H1 (cell line): Measurements from ENCODE around the gene KRT222. TPM values are rescaled to one million over a fixed set of nuclear protein-coding genes. Genes with fewer than 3 reads are reported as not detected.

ENCODE experiments used
- CTCF ChIA-PET: fragments of 300-600 bp; sonication (Branson Sonifier 250); formaldehyde crosslinking; loops from one replicate; lab custom pipeline; 2021; ENCODE audit not compliant: partially characterized antibody; lab: Charles Lee
- POLR2A ChIA-PET: fragments of 300-600 bp; sonication (Branson Sonifier 250); formaldehyde crosslinking; loops from one replicate; lab custom pipeline; 2021; ENCODE audit warnings: inconsistent platforms; ENCODE audit not compliant: partially characterized antibody; lab: Charles Lee
- DNase-seq, 2 experiments: peaks; one replicate each; pipeline versions ENCODE4 v3.0.0 to v3.0.0-alpha.2; 2010 to 2022; ENCODE audit warnings: low spot score in 2 of 2, low read depth in 1 of 2, mixed read lengths in 1 of 2
- FAIRE-seq: peaks from 2 replicates; lab custom pipeline; 2011; peaks lifted over from hg19 to GRCh38; lab: Jason Lieb, UNC
- H2AFZ ChIP-seq: 2 replicates; pipeline ENCODE4 v1.8.1; 2012; ENCODE audit warnings: low read length, inconsistent platforms
- H2AK5ac ChIP-seq: 2 replicates; pipeline ENCODE4 v1.6.1; 2013; ENCODE audit warnings: low read depth, low read length
- H2BK120ac ChIP-seq: replicated peaks from 2 replicates; pipeline ENCODE3; 2013; ENCODE audit warnings: low read depth, low read length, inconsistent platforms
- H2BK12ac ChIP-seq: 2 replicates; pipeline ENCODE4 v1.6.1; 2013; ENCODE audit warnings: low read depth, low read length
- H2BK15ac ChIP-seq: 2 replicates; pipeline ENCODE4 v1.6.1; 2013; ENCODE audit warnings: low read length
- H2BK20ac ChIP-seq: 2 replicates; pipeline ENCODE4 v1.6.1; 2013; ENCODE audit warnings: low read length
- H2BK5ac ChIP-seq: 2 replicates; pipeline ENCODE4 v1.6.1; 2013; ENCODE audit warnings: low read depth, low read length
- H3K14ac ChIP-seq: 2 replicates; pipeline ENCODE4 v1.6.1; 2013; ENCODE audit warnings: inconsistent platforms; ENCODE audit not compliant: insufficient read length
- H3K18ac ChIP-seq: 2 replicates; pipeline ENCODE4 v1.6.1; 2013; ENCODE audit warnings: low read length; ENCODE audit errors: extremely low read depth
- H3K23ac ChIP-seq: 2 replicates; pipeline ENCODE4 v1.6.1; 2013; ENCODE audit warnings: inconsistent platforms; ENCODE audit not compliant: insufficient read length
- H3K23me2 ChIP-seq: 2 replicates; pipeline ENCODE4 v1.6.1; 2013; ENCODE audit warnings: low read depth, low read length
- H3K27ac ChIP-seq: 2 replicates; pipeline ENCODE4 v1.6.1; 2011; ENCODE audit warnings: low read depth, low read length, inconsistent platforms
- H3K27me3 ChIP-seq, 4 experiments: replicated peaks in 1 of 4; 1 replicate in 1 of 4; 2 replicates in 3 of 4; pipeline versions ENCODE4 v1.6.1 to v1.8.1; 2011 to 2013; ENCODE audit warnings: low read length in 3 of 4, mild to moderate bottlenecking in 3 of 4, inconsistent platforms in 2 of 4, mixed read lengths in 2 of 4, moderate library complexity in 1 of 4; ENCODE audit not compliant: control insufficient read depth in 3 of 4, insufficient read depth in 3 of 4; ENCODE audit errors: extremely low read depth in 1 of 4
- H3K36me3 ChIP-seq, 4 experiments: 2 replicates each; pipeline versions ENCODE4 v1.6.1 to v1.8.1; 2011 to 2013; ENCODE audit warnings: mild to moderate bottlenecking in 4 of 4, low read length in 3 of 4, moderate library complexity in 2 of 4, control low read depth in 1 of 4, inconsistent platforms in 1 of 4; ENCODE audit not compliant: insufficient read depth in 4 of 4, control insufficient read depth in 2 of 4
- H3K4ac ChIP-seq: replicated peaks from 2 replicates; pipeline ENCODE3; 2013; ENCODE audit warnings: low read length, low read depth, mixed read lengths, inconsistent platforms; ENCODE audit not compliant: insufficient read length
- H3K4me1 ChIP-seq, 4 experiments: replicated peaks in 1 of 4; 1 replicate in 1 of 4; 2 replicates in 3 of 4; pipeline versions ENCODE4 v1.6.1 to v1.8.1; 2011 to 2013; ENCODE audit warnings: low read length in 3 of 4, inconsistent platforms in 2 of 4, mixed read lengths in 1 of 4; ENCODE audit not compliant: insufficient read depth in 4 of 4, control insufficient read depth in 3 of 4
- H3K4me2 ChIP-seq, 2 experiments: 2 replicates each; pipeline versions ENCODE4 v1.6.1 to v1.8.1; 2011 to 2013; ENCODE audit warnings: low read depth in 2 of 2, low read length in 2 of 2, control low read depth in 1 of 2, inconsistent platforms in 1 of 2, mild to moderate bottlenecking in 1 of 2; ENCODE audit not compliant: insufficient read depth in 1 of 2
- H3K4me3 ChIP-seq, 4 experiments: fragments of 200-600, 300-600 bp in 1 of 4; sonication (generic), shearing (Covaris generic), sonication (Bioruptor Twin) in 1 of 4; 2 replicates each; pipeline versions ENCODE4 v1.5.1 to v1.8.1; 2011 to 2016; ENCODE audit warnings: low read length in 4 of 4, low read depth in 3 of 4, control low read depth in 2 of 4, inconsistent platforms in 2 of 4, mild to moderate bottlenecking in 2 of 4, mixed read lengths in 1 of 4, moderate library complexity in 1 of 4; ENCODE audit not compliant: insufficient read depth in 2 of 4; ENCODE audit errors: extremely low read depth in 1 of 4
- H3K56ac ChIP-seq: replicated peaks from 2 replicates; pipeline ENCODE3; 2013; ENCODE audit warnings: low read depth, mild to moderate bottlenecking, mixed read lengths, low read length, inconsistent platforms; ENCODE audit not compliant: insufficient read length
- H3K79me1 ChIP-seq: 2 replicates; pipeline ENCODE4 v1.6.1; 2013; ENCODE audit warnings: low read depth, low read length, control low read depth
- H3K79me2 ChIP-seq, 2 experiments: 2 replicates each; pipeline versions ENCODE4 v1.6.1 to v1.8.1; 2012 to 2013; ENCODE audit warnings: low read length in 2 of 2, mild to moderate bottlenecking in 2 of 2, inconsistent platforms in 1 of 2; ENCODE audit not compliant: insufficient read depth in 2 of 2, control insufficient read depth in 1 of 2
- H3K9ac ChIP-seq, 4 experiments: replicated peaks in 1 of 4; 1 replicate in 1 of 4; 2 replicates in 3 of 4; pipeline versions ENCODE4 v1.6.1 to v1.8.1; 2011 to 2013; ENCODE audit warnings: low read depth in 3 of 4, low read length in 3 of 4, control low read depth in 2 of 4, mild to moderate bottlenecking in 2 of 4, moderate library complexity in 2 of 4, inconsistent platforms in 1 of 4; ENCODE audit errors: extremely low read depth in 1 of 4
- H3K9me3 ChIP-seq, 2 experiments: 2 replicates each; pipeline versions ENCODE4 v1.6.1 to v1.8.1; 2012 to 2013; ENCODE audit warnings: mild to moderate bottlenecking in 2 of 2, moderate library complexity in 2 of 2, control low read depth in 1 of 2, inconsistent platforms in 1 of 2, low read depth in 1 of 2, low read length in 1 of 2, mixed read lengths in 1 of 2; ENCODE audit not compliant: insufficient read depth in 2 of 2
- H4K20me1 ChIP-seq, 2 experiments: replicated peaks in 1 of 2; 2 replicates each; pipeline versions ENCODE3 to v1.8.1; 2011 to 2013; ENCODE audit warnings: inconsistent platforms in 2 of 2, low read length in 2 of 2, mild to moderate bottlenecking in 1 of 2; ENCODE audit not compliant: insufficient read depth in 2 of 2, control insufficient read depth in 1 of 2
- H4K5ac ChIP-seq: 2 replicates; pipeline ENCODE4 v1.6.1; 2013; ENCODE audit warnings: low read length, low read depth, mixed read lengths, inconsistent platforms; ENCODE audit not compliant: insufficient read length
- H4K8ac ChIP-seq: 2 replicates; pipeline ENCODE4 v1.8.0; 2013; ENCODE audit warnings: mild to moderate bottlenecking, moderate library complexity, low read length, inconsistent platforms; ENCODE audit not compliant: insufficient read depth; ENCODE audit errors: extremely low read depth
- H4K91ac ChIP-seq: replicated peaks from 2 replicates; pipeline ENCODE3; 2013; ENCODE audit warnings: low read length, mixed read lengths, inconsistent platforms; ENCODE audit not compliant: insufficient read length
- BCL11A ChIP-seq, 2 experiments: IDR thresholded peaks; one replicate each; pipeline ENCODE4 v1.6.1; 2011; ENCODE audit warnings: low read depth in 2 of 2, low read length in 2 of 2, mild to moderate bottlenecking in 2 of 2
- HDAC6 ChIP-seq: IDR thresholded peaks from one replicate; pipeline ENCODE4 v1.7.1; 2012; ENCODE audit warnings: low read depth, mild to moderate bottlenecking, inconsistent platforms, low read length, moderate library complexity
- JUND ChIP-seq: IDR thresholded peaks from 2 replicates; pipeline ENCODE4 v1.6.1; 2011; ENCODE audit warnings: mild to moderate bottlenecking, improper control_type of control experiment, low read length
- KDM5A ChIP-seq: fragments of 200-600 bp; IDR thresholded peaks from 2 replicates; pipeline ENCODE4 v1.7.1; 2012; ENCODE audit warnings: mild to moderate bottlenecking, low read length, inconsistent platforms, mixed read lengths
- POLR2AphosphoS5 ChIP-seq: IDR thresholded peaks from 2 replicates; pipeline ENCODE4 v1.6.1; 2011; ENCODE audit warnings: low read depth, low read length
- RFX5 ChIP-seq: IDR thresholded peaks from 2 replicates; pipeline ENCODE4 v1.6.1; 2011; ENCODE audit warnings: low read depth, low read length, improper control_type of control experiment, borderline replicate concordance
- SRF ChIP-seq: IDR thresholded peaks from 2 replicates; pipeline ENCODE4 v1.6.1; 2011; ENCODE audit warnings: mild to moderate bottlenecking, low read depth, low read length, moderate library complexity
- WGBS, 2 experiments: shearing (Covaris generic) in 1 of 2; methylation state at CpG; one replicate each; pipeline versions ENCODE4 v1.1.6 to v1.1.7; 2013 to 2015; ENCODE audit warnings: low lambda C conversion rate in 2 of 2, mixed read lengths in 2 of 2, inconsistent platforms in 1 of 2, low coverage in 1 of 2, missing lambda C conversion rate in 1 of 2; ENCODE audit not compliant: insufficient replicate concordance in 2 of 2, insufficient coverage in 1 of 2, insufficient read length in 1 of 2; ENCODE audit errors: extremely low coverage in 1 of 2, missing lambda C conversion rate in 1 of 2; 5-methylcytosine and 5-hydroxymethylcytosine counted together
- polyA plus RNA-seq, 7 experiments: library from polyadenylated mRNA; depleted of rRNA in 3 of 7; stranded (reverse) in 5 of 7; unstranded in 2 of 7; fragments of >200 nt in 5 of 7; fragments of 200-250 nt in 2 of 7; gene quantifications; 1 replicate in 5 of 7; 2 replicates in 1 of 7; 4 replicates in 1 of 7; pipeline versions ENCODE4 v1.2.1 to v1.2.3, GENCODE V29; 2011 to 2013; ENCODE audit warnings: missing spikeins in 2 of 7, mixed read lengths in 2 of 7
- total RNA-seq: library from RNA; stranded (reverse); fragmentation: NEBNext Ultra II Directional; extraction: Animal tissue kit (Norgen Biotek cat#: 25700); gene quantifications from 2 replicates; pipeline ENCODE4 v1.2.1, GENCODE V29; 2021

KRT222 gene
- total and polyA plus RNA-seq, 2 of the 8 experiments (the other 6 are each of a cell fraction or from before 2014, with no cell fraction given): 0.08 to 0.61 TPM

- Histone ChIP-seq H2BK15ac (no peak overlapping the region), H2BK20ac (no peak overlapping the region), H2BK12ac (no peak overlapping the region), H4K5ac (no peak overlapping the region), H3K79me2 (no peaks in the 10 kb centered on the region)
- no peak for TF ChIP-seq KDM5A
- TF ChIP-seq POLR2AphosphoS5: no peak
- TF ChIP-seq JUND: no peak
- TF ChIP-seq HDAC6: no peak
- TF ChIP-seq RFX5: no peak
- no peak for TF ChIP-seq BCL11A (IDR thresholded peaks at IDR 0.05; ENCODE audit: low read depth in 2 of 2, low read length in 2 of 2)
- no peak for TF ChIP-seq SRF
- TF ChIP-seq, all 59 proteins: peak for 0
- H2BK5ac ChIP-seq: no peak overlapping the region
- no peaks in the 10 kb centered on the region for H3K9me3 ChIP-seq
- H3K23me2 ChIP-seq: no peaks in the 10 kb centered on the region
- no peak overlapping the region for H3K14ac ChIP-seq
- 78% methylated on average over 5 of the region's 5 CpGs; no CpG with 5 or more reads in 1 of the 2 experiments for WGBS, 2 experiments
- H3K18ac ChIP-seq: no peak overlapping the region
- DNase-seq: no peak
- no peak overlapping the region for H4K8ac ChIP-seq
- H2AFZ ChIP-seq: no peak overlapping the region
- no peak overlapping the region for H3K56ac ChIP-seq
- H3K23ac ChIP-seq: no peak overlapping the region
- H4K20me1 ChIP-seq: no peaks in the 10 kb centered on the region
- no peak overlapping the region for H3K27ac ChIP-seq
- ChIA-PET POLR2A (interaction anchor here (0.9 to 6.3 kb wide), 6 partner anchors 9 to 40 kb away, joined by 3 to 58 read pairs (median 4); partner anchors contain the start of genes KRT222 and SMARCE1), CTCF (interaction anchor here (1.0 to 7.8 kb wide), 4 partner anchors 8 to 178 kb away, joined by 3 to 43 read pairs (median 4); no protein-coding TSS in a partner anchor)
- no peak overlapping the region for H2AK5ac ChIP-seq
- no peaks in the 10 kb centered on the region for H3K79me1 ChIP-seq
- FAIRE-seq: no peak
- no peak overlapping the region for H4K91ac ChIP-seq
- H3K36me3 ChIP-seq: peaks cover 2 to 23% (median 14%) of the 10 kb centered on the region in 4 experiments
- H2BK120ac ChIP-seq: no peak overlapping the region
- H3K4me3 ChIP-seq: no peak overlapping the region
- H3K9ac ChIP-seq: no peak overlapping the region
- H3K4ac ChIP-seq: no peak overlapping the region
- no peak overlapping the region for H3K4me2 ChIP-seq
- H3K4me1 ChIP-seq: no peaks in the 10 kb centered on the region; a peak in 1 of 7 replicates
- no peaks in the 10 kb centered on the region for H3K27me3 ChIP-seq
Observed at GRCh38 chr17:40625311-40625710, 39.7 kb downstream of the KRT222 start.
